K562 (cell line): ENCODE measurements around the gene KIF3A. TPM values are rescaled to one million over a fixed set of nuclear protein-coding genes. Genes with fewer than 3 reads are reported as not detected.

Experiments
- ZBTB40 ChIP-seq, 2 experiments: fragments of 450-650 bp in 1 of 2; sonication (generic) in 1 of 2; formaldehyde crosslinking in 1 of 2; IDR thresholded peaks; 2 replicates each; pipeline versions ENCODE4 v1.7.1 to v1.9.0; 2016 to 2022; ENCODE audit warnings: inconsistent platforms in 1 of 2, mild to moderate bottlenecking in 1 of 2, missing genetic modification reagents in 1 of 2
- polyA plus RNA-seq, 8 experiments: library from polyadenylated mRNA; depleted of rRNA in 4 of 8; stranded (reverse) in 5 of 8; unstranded in 3 of 8; fragments of >200 nt; fragmentation: Nextera tagmentation in 2 of 8; fragmentation: Illumina TruSeq in 1 of 8; extraction: Ambion mirVana in 2 of 8; extraction: Trizol in 1 of 8; gene quantifications; 2 replicates each; pipeline versions ENCODE4 v1.2.1 to v1.2.3, GENCODE V29; 2011 to 2014; ENCODE audit warnings: inconsistent platforms in 1 of 8, missing spikeins in 1 of 8
- total RNA-seq, 7 experiments: library from RNA; depleted of rRNA in 6 of 7; stranded (reverse); fragments of >200 nt in 6 of 7; fragmentation: Illumina TruSeq in 2 of 7; extraction: Trizol in 2 of 7; gene quantifications; 2 replicates each; pipeline versions ENCODE4 v1.2.1 to v1.2.3, GENCODE V29; 2011 to 2021; ENCODE audit warnings: low replicate concordance in 1 of 7

Gene KIF3A
- total and polyA plus RNA-seq, 9 of the 15 experiments (the other 6 are each of a cell fraction or from before 2014, with no cell fraction given), result 1.5 to 7.8 (median 6.0) TPM

- no peak for TF ChIP-seq ZBTB40 (IDR thresholded peaks at IDR 0.05)
- no peak for TF ChIP-seq ZBTB40 (CRISPR knock-in tag; IDR thresholded peaks at IDR 0.05)
Observed at GRCh38 chr5:132653716-132654115, 83.6 kb downstream of the KIF3A start (continued).
